ENCODE measurements around the gene DNAJC17. TPM values are rescaled to one million over a fixed set of nuclear protein-coding genes. Genes with fewer than 3 reads are reported as not detected.

Gene DNAJC17
- total RNA-seq, 1 experiment from 2014 or later, result 36.1 TPM

DNA sequence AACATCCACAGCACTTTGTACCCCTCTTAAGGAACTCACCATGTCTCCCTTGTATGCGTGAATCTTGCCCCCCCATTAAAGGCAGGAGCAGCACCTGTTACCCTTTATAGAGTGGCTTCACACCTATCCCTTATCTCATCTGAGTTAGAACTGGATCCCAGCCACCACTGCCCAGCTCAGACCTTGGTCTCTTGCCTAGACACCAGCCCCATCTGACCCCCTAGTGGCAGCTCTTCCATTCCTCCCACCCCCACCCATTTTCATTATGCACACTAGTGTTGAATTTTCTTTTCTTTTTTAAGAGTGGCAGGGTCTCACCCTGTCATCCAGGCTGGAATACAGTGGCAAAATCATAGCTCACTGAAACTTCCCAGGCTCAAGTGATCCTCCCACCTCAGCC, 3.6 kb downstream of the DNAJC17 start:
- Histone ChIP-seq H3K9me3 (ENCODE audit: control insufficient read depth in 1 of 2, insufficient read depth in 1 of 2, low read depth in 1 of 2, low read length in 2 of 2) (no peaks in the 10 kb centered on the region), H3K9me2 (ENCODE audit: insufficient read depth) (no peaks in the 10 kb centered on the region), H3K27me3 (ENCODE audit: insufficient read depth, low read length) (no peaks in the 10 kb centered on the region), H3K4me2 (ENCODE audit: low read length) (no peak overlapping the region), H3K79me2 (ENCODE audit: insufficient read depth, low read length) (peaks cover 34% of the 10 kb centered on the region), H3K27ac (ENCODE audit: low read depth, low read length) (no peak overlapping the region), H3K4me3 (replicated peaks in 1 of 2; ENCODE audit: low read depth in 1 of 2, low read length in 2 of 2) (no peak overlapping the region), H4K20me1 (ENCODE audit: insufficient read depth) (no peaks in the 10 kb centered on the region), H3K9ac (ENCODE audit: low read length) (no peak overlapping the region), H2AFZ (ENCODE audit: low read depth, low read length, poor library complexity, severe bottlenecking) (no peak overlapping the region), H3K36me3 (ENCODE audit: control insufficient read depth in 1 of 2, insufficient read depth in 2 of 2, low read length in 2 of 2) (no peaks in the 10 kb centered on the region), H3K4me1 (ENCODE audit: control insufficient read depth in 1 of 2, insufficient read depth in 2 of 2, low read length in 2 of 2) (peaks cover 15 to 34% of the 10 kb centered on the region in 2 experiments; a peak in 3 of 4 replicates)
- no peak for DNase-seq (ENCODE audit: low read depth, low spot score)
- POLR2A ChIA-PET, result interaction anchor here (0.6 kb wide), 1 partner anchor 222 kb away, joined by 3 read pairs; no protein-coding TSS in a partner anchor
- CTCF ChIA-PET, result no interaction called here
- no peak for TF ChIP-seq RAD21 (IDR thresholded peaks at IDR 0.05; ENCODE audit: low read depth)
- no peak for TF ChIP-seq EZH2 (IDR thresholded peaks at IDR 0.05)
- no peak for TF ChIP-seq ZFX (IDR thresholded peaks at IDR 0.05)
- TF ChIP-seq, protein P1, sequence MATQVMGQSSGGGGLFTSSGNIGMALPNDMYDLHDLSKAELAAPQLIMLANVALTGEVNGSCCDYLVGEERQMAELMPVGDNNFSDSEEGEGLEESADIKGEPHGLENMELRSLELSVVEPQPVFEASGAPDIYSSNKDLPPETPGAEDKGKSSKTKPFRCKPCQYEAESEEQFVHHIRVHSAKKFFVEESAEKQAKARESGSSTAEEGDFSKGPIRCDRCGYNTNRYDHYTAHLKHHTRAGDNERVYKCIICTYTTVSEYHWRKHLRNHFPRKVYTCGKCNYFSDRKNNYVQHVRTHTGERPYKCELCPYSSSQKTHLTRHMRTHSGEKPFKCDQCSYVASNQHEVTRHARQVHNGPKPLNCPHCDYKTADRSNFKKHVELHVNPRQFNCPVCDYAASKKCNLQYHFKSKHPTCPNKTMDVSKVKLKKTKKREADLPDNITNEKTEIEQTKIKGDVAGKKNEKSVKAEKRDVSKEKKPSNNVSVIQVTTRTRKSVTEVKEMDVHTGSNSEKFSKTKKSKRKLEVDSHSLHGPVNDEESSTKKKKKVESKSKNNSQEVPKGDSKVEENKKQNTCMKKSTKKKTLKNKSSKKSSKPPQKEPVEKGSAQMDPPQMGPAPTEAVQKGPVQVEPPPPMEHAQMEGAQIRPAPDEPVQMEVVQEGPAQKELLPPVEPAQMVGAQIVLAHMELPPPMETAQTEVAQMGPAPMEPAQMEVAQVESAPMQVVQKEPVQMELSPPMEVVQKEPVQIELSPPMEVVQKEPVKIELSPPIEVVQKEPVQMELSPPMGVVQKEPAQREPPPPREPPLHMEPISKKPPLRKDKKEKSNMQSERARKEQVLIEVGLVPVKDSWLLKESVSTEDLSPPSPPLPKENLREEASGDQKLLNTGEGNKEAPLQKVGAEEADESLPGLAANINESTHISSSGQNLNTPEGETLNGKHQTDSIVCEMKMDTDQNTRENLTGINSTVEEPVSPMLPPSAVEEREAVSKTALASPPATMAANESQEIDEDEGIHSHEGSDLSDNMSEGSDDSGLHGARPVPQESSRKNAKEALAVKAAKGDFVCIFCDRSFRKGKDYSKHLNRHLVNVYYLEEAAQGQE (IDR thresholded peaks at IDR 0.05; ENCODE audit: low read depth), result no peak
- no peak for TF ChIP-seq ELF1 (IDR thresholded peaks at IDR 0.05; ENCODE audit: borderline replicate concordance, low read depth)
- no peak for TF ChIP-seq SRF (IDR thresholded peaks at IDR 0.05; ENCODE audit: low read depth)
- TF ChIP-seq EZH2phosphoT487 (IDR thresholded peaks at IDR 0.05; ENCODE audit: borderline replicate concordance), result no peak
- TF ChIP-seq ZNF274 (IDR thresholded peaks at IDR 0.05; ENCODE audit: low read depth, low read length), result no peak
- no peak for TF ChIP-seq FOSL1 (IDR thresholded peaks at IDR 0.05; ENCODE audit: low read depth)
- TF ChIP-seq, protein P2, sequence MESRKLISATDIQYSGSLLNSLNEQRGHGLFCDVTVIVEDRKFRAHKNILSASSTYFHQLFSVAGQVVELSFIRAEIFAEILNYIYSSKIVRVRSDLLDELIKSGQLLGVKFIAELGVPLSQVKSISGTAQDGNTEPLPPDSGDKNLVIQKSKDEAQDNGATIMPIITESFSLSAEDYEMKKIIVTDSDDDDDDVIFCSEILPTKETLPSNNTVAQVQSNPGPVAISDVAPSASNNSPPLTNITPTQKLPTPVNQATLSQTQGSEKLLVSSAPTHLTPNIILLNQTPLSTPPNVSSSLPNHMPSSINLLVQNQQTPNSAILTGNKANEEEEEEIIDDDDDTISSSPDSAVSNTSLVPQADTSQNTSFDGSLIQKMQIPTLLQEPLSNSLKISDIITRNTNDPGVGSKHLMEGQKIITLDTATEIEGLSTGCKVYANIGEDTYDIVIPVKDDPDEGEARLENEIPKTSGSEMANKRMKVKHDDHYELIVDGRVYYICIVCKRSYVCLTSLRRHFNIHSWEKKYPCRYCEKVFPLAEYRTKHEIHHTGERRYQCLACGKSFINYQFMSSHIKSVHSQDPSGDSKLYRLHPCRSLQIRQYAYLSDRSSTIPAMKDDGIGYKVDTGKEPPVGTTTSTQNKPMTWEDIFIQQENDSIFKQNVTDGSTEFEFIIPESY (IDR thresholded peaks at IDR 0.05; ENCODE audit: extremely low read depth, insufficient replicate concordance, low read length), result no peak
- TF ChIP-seq POLR2A (IDR thresholded peaks at IDR 0.05; ENCODE audit: borderline replicate concordance, extremely low read depth, insufficient read depth, insufficient read length), result no peak
- no peak for TF ChIP-seq POLR2AphosphoS5 (IDR thresholded peaks at IDR 0.05; ENCODE audit: low read depth, low read length)
- no peak for TF ChIP-seq CEBPB (IDR thresholded peaks at IDR 0.05; ENCODE audit: low read depth)
- TF ChIP-seq, protein P3, sequence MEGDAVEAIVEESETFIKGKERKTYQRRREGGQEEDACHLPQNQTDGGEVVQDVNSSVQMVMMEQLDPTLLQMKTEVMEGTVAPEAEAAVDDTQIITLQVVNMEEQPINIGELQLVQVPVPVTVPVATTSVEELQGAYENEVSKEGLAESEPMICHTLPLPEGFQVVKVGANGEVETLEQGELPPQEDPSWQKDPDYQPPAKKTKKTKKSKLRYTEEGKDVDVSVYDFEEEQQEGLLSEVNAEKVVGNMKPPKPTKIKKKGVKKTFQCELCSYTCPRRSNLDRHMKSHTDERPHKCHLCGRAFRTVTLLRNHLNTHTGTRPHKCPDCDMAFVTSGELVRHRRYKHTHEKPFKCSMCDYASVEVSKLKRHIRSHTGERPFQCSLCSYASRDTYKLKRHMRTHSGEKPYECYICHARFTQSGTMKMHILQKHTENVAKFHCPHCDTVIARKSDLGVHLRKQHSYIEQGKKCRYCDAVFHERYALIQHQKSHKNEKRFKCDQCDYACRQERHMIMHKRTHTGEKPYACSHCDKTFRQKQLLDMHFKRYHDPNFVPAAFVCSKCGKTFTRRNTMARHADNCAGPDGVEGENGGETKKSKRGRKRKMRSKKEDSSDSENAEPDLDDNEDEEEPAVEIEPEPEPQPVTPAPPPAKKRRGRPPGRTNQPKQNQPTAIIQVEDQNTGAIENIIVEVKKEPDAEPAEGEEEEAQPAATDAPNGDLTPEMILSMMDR (IDR thresholded peaks at IDR 0.05 in 2 of 3, conservative IDR thresholded peaks at IDR 0.05 in 1 of 3; ENCODE audit: borderline replicate concordance in 1 of 3, insufficient read depth in 1 of 3, low read depth in 2 of 3, low read length in 2 of 3), result no peak
- TF ChIP-seq SIN3A (IDR thresholded peaks at IDR 0.05; ENCODE audit: low read depth), result no peak
- no peak for TF ChIP-seq MAX (IDR thresholded peaks at IDR 0.05)
- no peak for TF ChIP-seq SP1 (IDR thresholded peaks at IDR 0.05; ENCODE audit: low read depth)
- TF ChIP-seq EGR1 (IDR thresholded peaks at IDR 0.05; ENCODE audit: low read depth), result no peak
- TF ChIP-seq TCF7L2 (IDR thresholded peaks at IDR 0.05; ENCODE audit: borderline replicate concordance, extremely low read depth, insufficient read depth, insufficient read length), result no peak
- RAD21 ChIA-PET (ENCODE audit: low non-redundant PET in 1 of 2, low total read pairs in 2 of 2, uncharacterized antibody in 2 of 2, unreplicated experiment in 2 of 2), result interaction anchor here in 1 of 2 experiments (0.7 kb wide), 1 partner anchor 695 kb away, joined by 4 read pairs; no protein-coding TSS in a partner anchor
- no TSS peak for BruUV-seq (replicated peaks)
- no peak for ATAC-seq
- intact Hi-C loops (cut with micrococcal nuclease), result no loop called here

All from HCT116 (cell line).